Measurements from ENCODE around the gene UBA3.

The UBA3 gene

GRCh38 chr3:69072928-69073327, 7.2 kb downstream of the UBA3 start:
- TF ChIP-seq CTCF (conservative IDR thresholded peaks at IDR 0.05; ENCODE audit: low read length) (no peak), EZH2phosphoT487 (IDR thresholded peaks at IDR 0.05; ENCODE audit: borderline replicate concordance) (no peak)
- H3K9me3 ChIP-seq (ENCODE audit: insufficient read depth, low read depth, low read length), result no peaks in the 10 kb centered on the region
- H3F3A ChIP-seq (ENCODE audit: low read depth), result no peaks in the 10 kb centered on the region
- H3K4me3 ChIP-seq (ENCODE audit: low read length, poor library complexity, severe bottlenecking), result no peak overlapping the region
- H3K36me3 ChIP-seq (ENCODE audit: insufficient read depth, low read length), result peaks cover 6% of the 10 kb centered on the region; the same call in 1 of the 2 replicates
- H4K20me1 ChIP-seq (ENCODE audit: insufficient read depth, low read length, poor library complexity, severe bottlenecking), result peaks cover 12% of the 10 kb centered on the region
- H3K79me2 ChIP-seq (ENCODE audit: insufficient read depth, low read length), result peaks cover 74% of the 10 kb centered on the region
- H3K4me1 ChIP-seq (ENCODE audit: insufficient read depth, low read length, poor library complexity, severe bottlenecking), result peaks cover 40% of the 10 kb centered on the region
- H2AFZ ChIP-seq (ENCODE audit: low read length), result no peak overlapping the region
- no peaks in the 10 kb centered on the region for H3K9me2 ChIP-seq (replicated peaks; ENCODE audit: low read depth, low read length)
- no peaks in the 10 kb centered on the region for H3K27me3 ChIP-seq (ENCODE audit: insufficient read depth, low read length, poor library complexity, severe bottlenecking)
- peak overlapping the region; percentile 4 for H3K4me2 ChIP-seq (ENCODE audit: low read depth, low read length, poor library complexity, severe bottlenecking)
- H3K9ac ChIP-seq (ENCODE audit: low read depth, low read length, poor library complexity, severe bottlenecking), result no peak overlapping the region

DNA sequence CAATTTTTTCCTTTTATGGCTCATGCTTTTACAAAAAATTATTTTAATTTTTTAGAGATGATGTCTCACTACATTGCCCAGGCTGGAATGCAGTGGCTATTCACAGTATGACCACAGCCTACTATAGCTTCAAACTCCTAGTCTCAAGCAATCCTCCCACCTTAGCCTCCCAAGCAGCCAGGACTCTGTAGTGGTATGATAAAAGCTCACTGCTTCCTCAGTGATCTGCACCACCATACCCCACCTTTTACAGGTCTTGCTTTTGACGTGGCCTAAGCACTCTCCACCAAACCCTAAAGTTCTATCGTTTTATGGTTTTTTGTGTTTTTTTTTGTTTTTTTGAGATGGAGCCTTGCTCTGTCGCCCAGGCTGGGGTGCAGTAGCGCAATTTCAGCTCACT, 14.0 kb downstream of the UBA3 start:
- peak overlapping the region; percentile 56 for H3K4me3 ChIP-seq (ENCODE audit: low read length, poor library complexity, severe bottlenecking)
- H3K4me1 ChIP-seq (ENCODE audit: insufficient read depth, low read length, poor library complexity, severe bottlenecking), result peaks cover 46% of the 10 kb centered on the region

DNA sequence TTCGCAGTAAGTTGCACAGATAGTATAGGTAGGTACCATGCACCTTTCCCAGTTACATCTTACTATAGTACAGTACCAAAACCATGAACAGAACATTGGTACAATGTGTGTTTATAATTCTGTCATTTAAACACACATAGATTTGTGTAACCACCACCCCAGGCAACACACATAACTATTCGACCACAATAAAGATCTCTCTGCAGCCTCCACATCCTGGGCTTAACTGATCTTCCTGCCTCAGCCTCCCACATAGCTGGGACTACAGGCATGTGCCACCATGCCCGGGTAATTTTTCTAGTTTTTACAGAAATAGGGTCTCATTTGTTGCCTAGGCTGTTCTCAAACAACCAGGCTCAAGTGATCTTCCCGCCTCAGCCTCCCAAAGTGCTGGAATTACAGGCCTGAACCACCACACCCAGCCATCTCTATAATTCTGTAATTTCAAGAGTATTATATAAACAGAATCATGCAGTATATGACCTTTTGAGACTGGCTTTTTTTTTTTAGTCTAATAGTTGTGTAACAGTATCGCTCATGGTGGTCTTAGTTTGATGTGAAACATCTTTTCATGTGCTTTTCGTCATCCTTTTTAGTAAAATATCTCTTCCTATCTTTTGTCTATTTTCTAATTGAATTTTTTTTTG, 14.7 kb downstream of the UBA3 start:
- peak overlapping the region; percentile 64 for H3K9ac ChIP-seq (ENCODE audit: low read depth, low read length, poor library complexity, severe bottlenecking)

More for the DNA sequence above, 14.0 kb downstream of the UBA3 start:
- no peaks in the 10 kb centered on the region for H4K20me1 ChIP-seq (ENCODE audit: insufficient read depth, low read length, poor library complexity, severe bottlenecking)
- H3K9me2 ChIP-seq (replicated peaks; ENCODE audit: low read depth, low read length), result no peaks in the 10 kb centered on the region
- peak overlapping the region; percentile 64 for H3K9ac ChIP-seq (ENCODE audit: low read depth, low read length, poor library complexity, severe bottlenecking)
- no peaks in the 10 kb centered on the region for H3K27me3 ChIP-seq (ENCODE audit: insufficient read depth, low read length, poor library complexity, severe bottlenecking)
- peak overlapping the region; percentile 73 for H3K4me2 ChIP-seq (ENCODE audit: low read depth, low read length, poor library complexity, severe bottlenecking)
- no peak overlapping the region for H2AFZ ChIP-seq (ENCODE audit: low read length)
- H3K9me3 ChIP-seq (ENCODE audit: insufficient read depth, low read depth, low read length), result no peaks in the 10 kb centered on the region
- no peak for TF ChIP-seq EZH2phosphoT487 (IDR thresholded peaks at IDR 0.05; ENCODE audit: borderline replicate concordance)
- no peak for TF ChIP-seq CTCF (conservative IDR thresholded peaks at IDR 0.05; ENCODE audit: low read length)
- peaks cover 24% of the 10 kb centered on the region for H3K79me2 ChIP-seq (ENCODE audit: insufficient read depth, low read length)
- H3K36me3 ChIP-seq (ENCODE audit: insufficient read depth, low read length), result peaks cover 26% of the 10 kb centered on the region
- 0 out of 2 replicates have a peak, but pooled peaks cover 6% of the 10 kb centered on the region for H3F3A ChIP-seq (ENCODE audit: low read depth)

More for the DNA sequence above, 14.7 kb downstream of the UBA3 start:
- Histone ChIP-seq H3F3A (ENCODE audit: low read depth) (0 out of 2 replicates have a peak, but pooled peaks cover 6% of the 10 kb centered on the region), H3K4me2 (ENCODE audit: low read depth, low read length, poor library complexity, severe bottlenecking) (peak overlapping the region; percentile 73), H3K4me3 (ENCODE audit: low read length, poor library complexity, severe bottlenecking) (peak overlapping the region; percentile 56), H2AFZ (ENCODE audit: low read length) (no peak overlapping the region), H3K36me3 (ENCODE audit: insufficient read depth, low read length) (peaks cover 33% of the 10 kb centered on the region), H3K4me1 (ENCODE audit: insufficient read depth, low read length, poor library complexity, severe bottlenecking) (peaks cover 46% of the 10 kb centered on the region), H4K20me1 (ENCODE audit: insufficient read depth, low read length, poor library complexity, severe bottlenecking) (no peaks in the 10 kb centered on the region), H3K9me3 (ENCODE audit: insufficient read depth, low read depth, low read length) (no peaks in the 10 kb centered on the region), H3K79me2 (ENCODE audit: insufficient read depth, low read length) (peaks cover 19% of the 10 kb centered on the region), H3K27me3 (ENCODE audit: insufficient read depth, low read length, poor library complexity, severe bottlenecking) (no peaks in the 10 kb centered on the region), H3K9me2 (replicated peaks; ENCODE audit: low read depth, low read length) (no peaks in the 10 kb centered on the region)
- TF ChIP-seq CTCF (conservative IDR thresholded peaks at IDR 0.05; ENCODE audit: low read length) (no peak), EZH2phosphoT487 (IDR thresholded peaks at IDR 0.05; ENCODE audit: borderline replicate concordance) (no peak)
